Dedifferentiated amniotic fluid mesenchymal stem cell (primary cell): ENCODE data around the gene MPIG6B.

ENCODE experiments used
- DNase-seq: peaks from one replicate; pipeline ENCODE4 v3.0.0-alpha.2; 2016; ENCODE audit errors: extremely low spot score

The MPIG6B gene

DNA sequence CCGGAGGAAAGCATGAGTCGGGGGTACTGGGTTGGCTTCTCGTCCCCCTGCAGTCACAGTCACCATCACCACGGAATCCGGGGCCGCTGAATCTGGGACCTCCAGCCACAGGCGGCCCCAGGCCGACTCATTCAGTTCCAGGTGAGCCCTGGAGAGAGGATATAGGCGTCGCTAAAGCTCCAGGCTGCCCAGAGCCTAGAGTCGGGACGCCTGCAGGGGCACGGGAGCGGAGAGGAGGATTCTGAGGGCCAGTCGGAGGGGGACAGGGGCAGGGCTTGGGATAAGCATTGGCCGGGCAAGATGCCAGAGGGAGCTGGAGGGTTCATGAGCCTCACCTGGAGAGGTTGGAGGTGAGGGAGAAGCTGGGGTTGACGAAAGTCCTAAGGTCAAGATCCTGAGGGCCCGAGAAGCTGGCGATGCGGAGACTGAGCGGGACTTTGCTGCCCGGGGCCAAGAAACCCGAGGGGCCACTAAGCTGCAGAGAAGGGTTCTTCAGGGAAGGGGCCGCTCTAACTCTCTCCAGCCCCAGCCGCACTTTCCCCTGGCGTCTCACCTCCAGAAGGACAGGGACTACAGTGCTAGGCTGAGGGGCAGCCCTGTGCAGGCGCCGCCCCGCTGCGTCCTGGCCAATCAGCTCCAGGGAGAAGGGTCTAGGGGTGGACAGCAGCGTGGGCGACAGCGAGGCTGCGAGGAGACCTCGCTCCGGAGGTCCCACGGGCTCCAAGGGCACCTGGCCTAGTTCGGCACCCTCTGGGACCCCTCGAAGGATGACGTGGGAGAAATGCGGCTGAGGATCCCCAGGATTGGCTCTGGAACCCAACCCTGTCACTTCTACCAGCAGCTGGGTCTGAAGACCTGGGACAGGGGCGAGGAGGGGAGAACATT lies 43.0 kb downstream of the MPIG6B start:
- DNase-seq: no peak

DNA sequence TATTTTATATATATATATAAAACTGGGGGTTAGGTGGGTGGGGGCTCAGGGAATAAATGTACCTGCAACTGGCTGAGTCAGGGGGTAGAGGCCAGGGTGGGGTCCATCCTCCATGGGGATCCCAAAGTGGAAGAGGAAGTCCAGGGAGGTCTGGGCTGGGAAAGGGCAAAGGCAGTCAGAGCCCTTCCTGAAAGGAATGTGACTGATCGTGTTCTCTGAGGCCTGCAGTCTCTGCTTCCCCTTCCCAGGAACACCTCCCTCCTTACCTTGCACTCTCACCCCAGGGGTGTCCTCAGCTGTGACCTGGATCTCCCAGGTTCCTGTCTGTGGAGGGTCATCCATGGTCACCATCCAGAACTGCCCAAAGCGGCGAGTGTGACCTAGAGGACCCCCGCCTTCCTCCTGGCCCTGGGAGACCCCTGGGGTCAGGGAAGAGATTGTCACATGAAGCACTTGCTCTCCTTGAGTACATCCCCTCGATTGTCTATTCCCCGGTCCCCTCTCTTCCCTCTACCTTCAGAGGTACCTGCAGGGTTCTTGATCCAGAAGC lies 44.0 kb downstream of the MPIG6B start:
- DNase-seq: no peak

DNA sequence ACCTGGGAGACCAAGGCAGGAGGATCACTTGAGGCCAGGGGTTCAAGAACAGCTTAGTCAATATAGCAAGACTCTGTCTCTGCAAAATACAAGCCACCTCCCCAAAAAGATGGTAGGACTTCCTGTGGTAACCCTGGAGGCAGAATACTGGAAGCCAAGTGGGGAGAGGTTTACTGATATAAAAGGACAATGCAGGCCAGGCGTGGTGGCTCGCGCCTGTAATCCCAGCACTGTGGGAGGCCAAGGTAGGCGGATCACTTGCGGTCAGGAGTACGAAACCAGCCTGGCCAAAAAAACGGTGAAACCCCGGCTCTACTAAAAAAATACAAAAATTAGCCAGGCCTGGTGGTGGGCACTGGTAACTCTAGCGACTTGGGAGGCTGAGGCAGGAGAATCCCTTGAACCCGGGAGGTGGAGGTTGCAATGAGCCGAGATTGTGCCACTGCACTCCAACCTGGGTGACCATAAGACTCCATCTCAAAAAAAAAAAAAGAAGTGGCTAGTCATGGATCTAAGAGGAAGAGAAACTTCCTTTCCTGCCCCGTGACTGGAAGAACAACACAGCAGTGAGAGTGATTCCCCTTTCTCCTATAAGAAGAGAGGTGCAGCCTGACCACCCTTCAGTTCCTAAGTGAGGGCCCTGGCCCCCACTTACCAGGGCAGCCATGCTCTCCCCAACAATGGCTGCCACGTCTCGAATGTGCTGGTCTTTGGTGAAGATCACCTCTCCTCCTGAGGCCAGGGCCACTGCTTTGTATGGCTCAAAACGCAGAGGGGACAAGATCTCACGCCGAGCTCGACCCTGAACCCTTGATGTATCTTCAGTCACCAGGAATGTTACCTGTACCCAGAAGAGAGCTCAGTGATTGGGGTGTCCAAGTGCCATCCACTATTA lies 45.4 kb downstream of the MPIG6B start:
- no peak for DNase-seq

DNA sequence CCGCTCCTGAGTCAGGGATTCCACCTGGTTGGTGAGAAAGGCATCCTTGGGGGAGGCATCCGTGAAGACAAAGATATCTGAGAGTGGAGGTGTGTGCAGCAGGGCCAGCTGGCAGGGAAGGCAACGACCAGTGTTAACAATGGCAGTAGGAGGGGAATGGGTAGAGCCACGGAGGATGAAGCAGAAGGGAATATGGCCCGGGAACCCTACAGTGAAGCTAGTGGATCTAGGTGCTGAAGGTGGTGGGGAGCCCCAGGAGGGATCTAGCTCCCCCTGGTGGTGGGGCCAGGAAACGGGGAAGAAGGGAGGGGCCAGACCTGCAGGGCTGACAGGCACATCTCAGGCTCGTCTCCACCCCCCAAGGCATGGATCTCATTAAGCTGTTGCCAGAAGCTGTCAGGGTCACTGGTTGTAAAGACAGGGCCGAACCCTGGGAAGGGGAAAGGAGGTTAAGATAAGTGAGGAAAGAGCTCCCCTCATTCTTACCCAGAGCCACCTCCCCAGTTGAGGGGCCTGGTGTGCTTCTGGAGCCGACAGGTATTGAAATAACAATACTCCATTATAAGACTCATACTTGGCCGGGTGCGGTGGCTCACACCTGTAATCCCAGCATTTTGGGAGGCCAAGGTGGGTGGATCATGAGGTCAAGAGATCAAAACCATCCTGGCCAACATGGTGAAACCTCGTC lies 46.7 kb downstream of the MPIG6B start:
- no peak for DNase-seq

DNA sequence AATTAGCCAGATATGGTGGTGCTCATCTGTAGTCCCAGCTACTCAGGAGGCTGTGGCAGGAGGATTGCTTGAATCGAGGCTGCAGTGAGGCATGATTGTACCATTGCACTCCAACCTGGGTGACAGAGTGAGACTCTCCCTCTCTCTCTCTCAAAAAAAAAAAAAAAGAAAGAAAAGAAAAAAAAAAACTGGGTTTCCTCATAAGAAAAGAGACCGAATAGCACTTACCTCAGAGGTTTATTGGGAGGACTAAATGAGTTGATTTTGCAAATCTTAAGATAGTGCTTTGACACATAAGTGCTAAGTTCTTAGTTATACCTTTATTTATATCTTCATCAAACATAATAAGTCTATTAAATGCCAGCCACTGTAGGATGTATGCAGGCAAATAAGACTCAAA lies 47.7 kb downstream of the MPIG6B start:
- DNase-seq: no peak

DNA sequence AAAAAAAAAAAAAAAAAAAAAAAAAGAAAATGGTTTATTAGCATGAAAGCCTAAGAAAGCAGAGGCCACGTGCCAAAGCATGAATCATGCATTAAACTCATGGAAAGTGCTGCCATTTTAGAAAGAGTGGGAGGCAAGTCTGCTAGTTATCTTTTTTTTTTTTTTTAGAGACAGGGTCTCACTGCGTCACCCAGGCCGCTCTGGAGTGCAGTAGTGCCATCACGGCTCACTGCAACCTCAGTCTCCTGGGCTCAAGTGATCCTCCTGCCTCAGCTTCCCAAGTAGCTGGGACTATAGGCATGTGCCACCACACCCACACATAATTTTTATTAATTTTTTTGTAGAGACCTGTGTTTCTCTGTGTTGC lies 48.8 kb downstream of the MPIG6B start:
- DNase-seq: no peak

DNA sequence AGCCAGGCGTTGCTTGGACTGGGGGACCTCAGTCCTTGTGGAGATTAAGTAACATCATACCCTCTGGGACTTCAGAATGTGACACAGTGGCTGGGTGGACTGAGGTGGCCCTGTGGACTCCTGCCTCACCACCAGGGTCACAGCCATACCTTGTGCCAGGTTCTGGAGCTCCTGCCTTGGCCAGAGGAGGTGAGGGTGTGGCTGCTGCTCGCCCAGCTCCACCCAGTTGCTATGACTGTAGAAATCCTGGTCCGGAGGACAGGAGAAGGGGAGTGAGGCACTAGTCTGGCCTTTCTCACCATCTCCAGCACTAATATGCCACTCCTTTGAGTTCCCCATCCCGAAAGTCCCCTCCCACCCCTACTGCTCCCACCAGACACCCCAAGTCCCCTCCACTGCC lies 52.0 kb downstream of the MPIG6B start:
- no peak for DNase-seq

DNA sequence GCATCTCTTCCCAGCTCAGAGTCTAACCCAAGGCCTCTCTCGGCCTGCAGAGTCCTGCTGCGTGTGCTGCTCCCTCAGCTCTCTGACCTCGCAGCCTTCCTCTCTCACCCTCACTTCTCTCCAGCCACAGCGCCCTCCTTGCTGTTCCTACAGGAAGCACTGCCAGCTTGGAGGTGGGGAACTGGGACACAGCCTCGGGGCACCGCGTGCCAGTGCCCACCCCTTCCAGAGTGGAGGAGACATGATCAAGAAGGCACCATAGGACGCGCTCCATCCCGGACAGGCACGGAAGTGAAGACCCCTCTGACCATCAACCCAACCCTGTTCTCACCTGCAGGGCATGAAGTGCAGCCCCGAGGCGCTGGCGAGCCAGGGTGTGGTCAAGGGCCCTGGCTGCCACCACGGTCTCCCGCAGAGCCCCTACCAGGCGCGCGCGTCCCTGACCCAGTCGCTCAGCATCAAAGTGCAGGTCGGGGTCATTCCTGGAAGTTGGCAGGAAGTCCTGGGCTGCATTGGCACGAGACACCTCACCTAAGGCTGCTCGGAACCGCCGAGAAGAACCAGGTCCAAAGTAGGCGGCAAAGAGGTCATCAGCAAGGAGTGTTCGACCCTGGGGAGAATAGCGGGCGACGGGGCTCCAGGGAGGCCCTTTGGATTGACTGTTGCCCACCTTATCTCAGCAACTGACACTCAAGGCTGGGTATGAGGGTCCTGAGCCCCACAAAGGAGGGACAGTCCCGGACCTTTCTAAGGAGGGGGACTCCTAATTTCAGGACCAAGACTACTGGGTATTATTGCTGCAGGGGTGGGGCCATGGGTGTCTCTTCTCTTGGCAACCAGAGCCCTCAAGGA lies 52.7 kb downstream of the MPIG6B start:
- DNase-seq: no peak
